T47D (cell line): Measurements from ENCODE around the gene AICDA.
A peak's percentile ranks its signal among the peaks of the same experiment; 100 is the strongest.

Source experiments
- DNase-seq, 2 experiments: peaks; one replicate each; pipeline versions ENCODE4 v3.0.0 to v3.0.0-alpha.2; 2011 to 2012; ENCODE audit warnings: low read depth in 1 of 2, low spot score in 1 of 2
- JUND ChIP-seq: IDR thresholded peaks from 2 replicates; pipeline ENCODE4 v1.6.1; 2012; ENCODE audit warnings: low read depth
- in situ Hi-C: cut with HindIII; loops from 2 replicates; pipeline ENCODE4 v1.10.0; 2016; ENCODE audit warnings: low sequenced_read_pairs, low pct_unique_long_range_greater_than_20kb

The AICDA gene

DNA sequence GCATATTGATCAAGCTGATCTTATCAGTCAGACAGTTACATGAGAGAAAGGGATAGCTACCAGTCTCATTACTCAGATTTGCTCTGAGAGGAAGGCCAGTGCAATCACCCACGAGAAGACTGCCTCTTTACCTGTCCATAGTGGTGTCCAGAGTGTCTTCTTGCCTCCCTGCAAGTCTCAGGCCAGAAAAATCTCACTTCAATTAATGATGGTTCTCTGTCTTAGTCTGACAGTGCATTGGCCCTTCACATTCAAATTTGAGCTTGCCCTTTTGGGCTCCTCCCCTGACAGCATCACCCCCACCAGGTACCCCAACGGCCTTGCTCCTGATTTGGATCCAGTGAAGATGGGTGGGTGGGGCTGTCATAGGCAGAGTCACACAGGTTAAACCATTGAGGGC is at the start of gene AICDA:
Gene AICDA, minus strand, starts transcription at position 231 of the 400 bp plus-strand sequence. Its CDS starts 92 bp downstream, at position 139.
- no peak for DNase-seq
- in situ Hi-C loops: no loop called here
- TF ChIP-seq JUND: no peak

DNA sequence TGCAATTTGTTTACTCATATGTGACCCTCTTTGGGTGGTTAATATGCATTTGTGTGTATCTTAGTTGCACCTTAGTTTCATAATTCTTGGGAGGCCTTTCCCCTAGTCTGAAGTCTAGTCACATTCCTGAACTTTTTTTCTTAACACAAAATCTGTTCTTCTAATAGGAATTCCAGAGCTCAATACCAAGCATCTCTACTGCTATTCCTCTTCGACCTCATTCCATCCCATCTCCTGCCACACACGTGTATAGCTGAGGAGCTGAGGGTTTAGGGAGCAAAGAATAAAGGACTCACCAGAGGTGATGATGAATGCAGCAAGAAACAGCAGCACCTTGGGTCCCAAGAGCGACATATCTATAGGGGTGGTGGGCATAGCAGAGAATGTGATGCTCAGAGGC is 49.1 kb upstream of the AICDA start:
- no peak for DNase-seq
- in situ Hi-C loops: no loop called here
- no peak for TF ChIP-seq JUND

DNA sequence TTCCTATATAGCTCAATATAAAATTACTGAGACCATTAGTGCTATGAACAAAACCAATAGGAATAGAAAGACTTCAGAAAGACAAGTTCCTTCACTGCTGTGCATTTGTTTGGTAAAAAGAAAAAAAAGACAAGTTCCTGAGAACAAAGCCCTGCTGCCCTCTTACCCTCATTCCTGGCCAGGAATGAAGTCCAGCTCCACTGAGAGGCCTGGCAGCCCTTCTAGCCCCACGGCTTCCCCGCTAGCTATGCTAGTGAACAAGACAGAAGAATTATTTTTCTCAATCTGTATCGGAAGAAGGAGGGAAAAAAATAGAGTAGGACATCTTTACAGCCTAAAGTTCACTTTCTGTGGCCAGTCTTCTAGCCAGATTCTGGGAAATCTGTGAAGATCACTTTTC is 48.4 kb upstream of the AICDA start:
- DNase-seq: no peak
- in situ Hi-C loops: no loop called here
- TF ChIP-seq JUND: no peak

GRCh38 chr12:8658346-8658745 is 45.7 kb upstream of the AICDA start:
- TF ChIP-seq JUND: no peak
- DNase-seq: no peak
- in situ Hi-C loops: no loop called here

GRCh38 chr12:8655421-8655820 is 42.8 kb upstream of the AICDA start:
- peak in 1 of 2 experiments; percentile 13 for DNase-seq
- in situ Hi-C loops: no loop called here
- no peak for TF ChIP-seq JUND

DNA sequence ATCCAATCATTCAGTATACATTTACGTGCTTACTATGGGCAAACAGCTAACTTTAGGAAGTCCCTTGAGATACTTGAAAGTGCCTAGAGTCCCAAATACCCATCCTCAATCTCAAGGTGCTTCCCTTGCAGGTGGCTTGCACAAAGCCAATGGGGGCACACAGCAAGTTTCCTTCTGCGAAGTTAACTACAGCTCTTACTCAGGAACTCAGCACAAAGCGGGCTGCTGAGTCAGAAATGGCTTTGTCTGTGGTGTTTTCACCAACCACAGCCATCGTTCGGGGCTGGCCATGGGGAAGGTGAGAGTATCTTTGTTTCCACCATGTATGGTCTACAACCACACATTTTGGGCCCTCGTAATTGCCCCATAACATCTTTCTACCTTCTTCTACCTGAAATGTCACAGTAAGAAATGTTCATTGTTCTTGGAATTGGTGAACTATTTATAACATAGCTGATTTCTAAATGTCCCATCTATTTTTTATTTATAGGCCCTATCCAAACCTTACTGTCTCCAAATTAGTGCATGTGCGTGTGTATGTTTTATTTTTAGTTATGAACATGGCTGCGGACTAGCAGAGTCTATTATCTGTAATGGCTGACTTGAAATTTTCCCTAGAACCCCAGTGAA is 36.0 kb upstream of the AICDA start:
- no peak for DNase-seq
- in situ Hi-C loops: no loop called here
- no peak for TF ChIP-seq JUND

DNA sequence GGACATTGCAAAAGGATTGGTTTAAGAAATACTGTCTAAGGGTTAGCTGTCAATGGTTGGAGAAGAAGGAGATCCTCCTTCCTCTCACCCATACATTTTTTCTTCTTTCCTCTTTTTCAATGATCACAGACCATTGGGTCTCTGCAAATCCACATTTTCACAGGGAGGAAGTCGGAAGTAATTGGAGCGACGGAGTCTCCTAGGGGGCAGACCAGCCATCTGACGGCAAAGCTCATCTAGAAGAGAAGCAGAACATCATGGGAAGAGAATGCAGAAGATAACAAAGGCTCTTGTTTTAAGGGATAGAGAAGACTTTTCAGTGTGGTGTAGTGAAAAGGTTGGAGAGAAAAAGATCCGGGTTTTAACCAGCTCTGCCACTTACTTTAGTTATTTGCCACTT is 35.3 kb upstream of the AICDA start:
- TF ChIP-seq JUND: no peak
- no peak for DNase-seq
- in situ Hi-C loops: no loop called here

GRCh38 chr12:8644345-8645248 is 31.9 kb upstream of the AICDA start:
- DNase-seq: no peak
- in situ Hi-C loops: no loop called here
- TF ChIP-seq JUND: no peak

- in situ Hi-C loops: no loop called here
- TF ChIP-seq JUND: no peak
- DNase-seq: no peak
These were observed 30.1 kb upstream of the AICDA start for GRCh38 chr12:8642775-8643174.

- no peak for TF ChIP-seq JUND
- peak in 1 of 2 experiments; percentile 22 for DNase-seq
- in situ Hi-C loops: no loop called here
These were observed 27.3 kb upstream of the AICDA start for GRCh38 chr12:8639936-8640335.

DNA sequence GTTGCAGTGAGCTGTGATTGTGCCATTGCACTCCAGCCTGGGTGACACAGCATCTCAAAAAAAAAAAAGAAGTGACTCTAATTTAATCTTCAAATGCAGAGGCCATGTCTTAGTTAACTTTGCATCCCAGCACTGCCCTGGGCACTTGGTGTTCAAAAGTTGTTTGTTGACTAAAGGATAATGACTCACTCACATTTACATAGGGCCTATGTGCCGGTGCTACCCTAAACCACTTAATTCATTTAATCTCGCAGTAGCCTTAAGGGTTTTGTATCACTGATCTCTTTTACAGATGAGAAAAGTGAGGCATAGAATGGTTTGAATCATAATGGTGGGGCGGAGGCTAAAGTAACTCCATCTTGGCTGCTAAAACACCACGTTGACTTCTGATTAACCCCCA is 26.3 kb upstream of the AICDA start:
- in situ Hi-C loops: no loop called here
- DNase-seq: peak in 1 of 2 experiments; percentile 39
- TF ChIP-seq JUND: no peak

- TF ChIP-seq JUND: no peak
- DNase-seq: no peak
- in situ Hi-C loops: no loop called here
These were observed 25.0 kb upstream of the AICDA start for GRCh38 chr12:8637666-8638065.

GRCh38 chr12:8637244-8637643 is 24.6 kb upstream of the AICDA start:
- in situ Hi-C loops: no loop called here
- no peak for TF ChIP-seq JUND
- DNase-seq: no peak
